HepG2 (cell line): ENCODE data around the gene SIVA1. TPM values are rescaled to one million over a fixed set of nuclear protein-coding genes. Genes with fewer than 3 reads are reported as not detected.

Experiments
- ATAC-seq: fragments of 200-7000 bp; cut with Tn5 transposase; 3 replicates; pipeline ENCODE4 v1.9.1; 2020; ENCODE audit warnings: mild to moderate bottlenecking, moderate library complexity
- BruUV-seq: library from RNA; stranded (reverse); fragments of 400-500 nt; replicated peaks from 2 replicates; lab custom pipeline; 2021; lab: Mats Ljungman, UMichigan
- CTCF ChIA-PET: fragments of 300-600 bp; formaldehyde crosslinking; extraction: SDS; loops from one replicate; lab custom pipeline; 2021; ENCODE audit warnings: low total read pairs, inconsistent platforms, low intra/inter-chr PET ratio; lab: Yijun Ruan, JAX
- POLR2A ChIA-PET: fragments of 350-600 bp; sonication (Branson Sonifier 250); formaldehyde crosslinking; loops from one replicate; lab custom pipeline; 2020; ENCODE audit warnings: antibody characterized with exemption, inconsistent platforms; lab: Yijun Ruan, JAX
- DNase-seq: peaks from one replicate; pipeline ENCODE4 v3.0.0-alpha.2; 2015; ENCODE audit warnings: low spot score
- FAIRE-seq: peaks from 3 replicates; lab custom pipeline; 2011; peaks lifted over from hg19 to GRCh38; lab: Jason Lieb, UNC
- H2AFZ ChIP-seq: one replicate; pipeline ENCODE4 v1.6.1; 2011; ENCODE audit warnings: low read length, inconsistent platforms
- H3K27ac ChIP-seq: fragments of 300-600 bp; 3 replicates; pipeline ENCODE4 v1.8.0; 2011; ENCODE audit warnings: mixed run types, mild to moderate bottlenecking, mixed read lengths, low read length, inconsistent platforms; ENCODE audit not compliant: insufficient read depth; ENCODE audit errors: extremely low read length
- H3K27me3 ChIP-seq, 2 experiments: fragments of 200-600 bp in 1 of 2; 2 replicates in 1 of 2; 3 replicates in 1 of 2; pipeline versions ENCODE4 v1.6.0 to v1.8.0; 2011; ENCODE audit warnings: low read length in 2 of 2, mild to moderate bottlenecking in 2 of 2, moderate library complexity in 2 of 2, inconsistent platforms in 1 of 2; ENCODE audit not compliant: insufficient read depth in 2 of 2, control insufficient read depth in 1 of 2
- H3K36me3 ChIP-seq, 2 experiments: fragments of 200-600 bp in 1 of 2; replicated peaks in 1 of 2; 2 replicates in 1 of 2; 3 replicates in 1 of 2; pipeline versions ENCODE4 v1.5.1 to v1.8.0; 2011; ENCODE audit warnings: low read length in 2 of 2, inconsistent platforms in 1 of 2; ENCODE audit not compliant: insufficient read depth in 2 of 2, control insufficient read depth in 1 of 2
- H3K4me1 ChIP-seq: 2 replicates; pipeline ENCODE4 v1.5.1; 2012; ENCODE audit warnings: low read length, inconsistent platforms; ENCODE audit not compliant: insufficient read depth
- H3K4me2 ChIP-seq: 2 replicates; pipeline ENCODE4 v1.6.0; 2011; ENCODE audit warnings: low read depth, low read length, inconsistent platforms
- H3K4me3 ChIP-seq, 3 experiments: fragments of 200-600 bp in 1 of 3; sonication (generic), shearing (Covaris generic) in 1 of 3; replicated peaks in 1 of 3; 2 replicates each; pipeline ENCODE4 v1.5.1; 2011 to 2016; ENCODE audit warnings: low read length in 3 of 3, inconsistent platforms in 2 of 3, low read depth in 2 of 3, mild to moderate bottlenecking in 2 of 3, control low read depth in 1 of 3, mixed read lengths in 1 of 3; ENCODE audit not compliant: insufficient read depth in 1 of 3
- H3K79me2 ChIP-seq: one replicate; pipeline ENCODE4 v1.6.1; 2011; ENCODE audit warnings: low read length, inconsistent platforms; ENCODE audit not compliant: insufficient read depth
- H3K9ac ChIP-seq: 2 replicates; pipeline ENCODE4 v1.6.0; 2011; ENCODE audit warnings: mild to moderate bottlenecking, low read depth, low read length, inconsistent platforms; ENCODE audit not compliant: insufficient read depth
- H3K9me3 ChIP-seq: 2 replicates; pipeline ENCODE4 v1.5.1; 2012; ENCODE audit warnings: mild to moderate bottlenecking, low read length
- H4K20me1 ChIP-seq: 2 replicates; pipeline ENCODE4 v1.6.0; 2011; ENCODE audit warnings: inconsistent platforms, mild to moderate bottlenecking, low read length, moderate library complexity; ENCODE audit not compliant: insufficient read depth
- ASH2L ChIP-seq: fragments of 300-600, 200-600 bp; sonication (generic); IDR thresholded peaks from 2 replicates; pipeline ENCODE4 v1.7.0; 2017; ENCODE audit warnings: low read depth, mild to moderate bottlenecking, moderate library complexity, mixed read lengths, low read length; ENCODE audit not compliant: insufficient read length
- BRF2 ChIP-seq: sonication (generic); formaldehyde crosslinking; IDR thresholded peaks from 2 replicates; pipeline ENCODE4 v1.8.1; 2022; ENCODE audit warnings: mild to moderate bottlenecking, missing genetic modification reagents
- CENPX ChIP-seq: sonication (generic); formaldehyde crosslinking; IDR thresholded peaks from 2 replicates; pipeline ENCODE4 v1.9.0; 2021; ENCODE audit warnings: mild to moderate bottlenecking, missing genetic modification reagents, moderate library complexity
- FOXO4 ChIP-seq: sonication (generic); formaldehyde crosslinking; conservative IDR thresholded peaks from 2 replicates; pipeline ENCODE4 v1.8.1; 2023; ENCODE audit warnings: missing genetic modification reagents
- MTA3 ChIP-seq: sonication (generic); formaldehyde crosslinking; IDR thresholded peaks from 2 replicates; pipeline ENCODE4 v1.4.0; 2020; ENCODE audit warnings: missing genetic modification reagents
- NFE2L1 ChIP-seq: sonication (generic); formaldehyde crosslinking; IDR thresholded peaks from 2 replicates; pipeline ENCODE4 v1.4.0; 2020; ENCODE audit warnings: missing genetic modification reagents, mild to moderate bottlenecking, borderline replicate concordance
- NR2F6 ChIP-seq, 2 experiments: IDR thresholded peaks; 2 replicates each; pipeline ENCODE4 v1.6.1; 2016; ENCODE audit warnings: antibody characterized with exemption in 1 of 2, mild to moderate bottlenecking in 1 of 2
- PHF20 ChIP-seq: sonication (generic); formaldehyde crosslinking; IDR thresholded peaks from 2 replicates; pipeline ENCODE4 v1.5.0; 2020; ENCODE audit warnings: mild to moderate bottlenecking, missing genetic modification reagents
- POLR2A ChIP-seq, 2 experiments: IDR thresholded peaks; 2 replicates each; pipeline ENCODE4 v1.6.1; 2011; ENCODE audit warnings: low read depth in 2 of 2, low read length in 2 of 2, mild to moderate bottlenecking in 1 of 2, moderate library complexity in 1 of 2; ENCODE audit not compliant: insufficient read depth in 1 of 2
- THAP8 ChIP-seq: sonication (generic); formaldehyde crosslinking; IDR thresholded peaks from 2 replicates; pipeline ENCODE4 v1.5.1; 2020; ENCODE audit warnings: missing genetic modification reagents, mild to moderate bottlenecking, borderline replicate concordance
- ZFX ChIP-seq: sonication (generic); formaldehyde crosslinking; IDR thresholded peaks from 2 replicates; pipeline ENCODE4 v1.4.0; 2020; ENCODE audit warnings: mild to moderate bottlenecking, low read depth, missing genetic modification reagents, moderate library complexity
- ZNF136 ChIP-seq: sonication (generic); formaldehyde crosslinking; IDR thresholded peaks from 2 replicates; pipeline ENCODE4 v1.8.1; 2022; ENCODE audit warnings: low read depth, mild to moderate bottlenecking, moderate library complexity, missing genetic modification reagents
- ZNF614 ChIP-seq: IDR thresholded peaks from 2 replicates; pipeline ENCODE4 v1.6.1; 2018; ENCODE audit warnings: missing biosample characterization, missing genetic modification reagents, inconsistent platforms, borderline replicate concordance
- WGBS: methylation state at CpG from one replicate; pipeline ENCODE4 v1.1.6; 2017; ENCODE audit warnings: low lambda C conversion rate; 5-methylcytosine and 5-hydroxymethylcytosine counted together
- in situ Hi-C: cut with HindIII; loops from 2 replicates; pipeline ENCODE4 v1.10.0; 2017; ENCODE audit warnings: low pct_unique_long_range_greater_than_20kb; ENCODE audit not compliant: extremely low pct_ligation_motif_present
- intact Hi-C: fragments of 100-400 bp; cut with micrococcal nuclease; formaldehyde crosslinking; loops from one replicate; pipeline ENCODE4 v1.10.0; 2022; ENCODE audit not compliant: unreplicated experiment
- polyA plus RNA-seq, 8 experiments: library from polyadenylated mRNA; depleted of rRNA in 3 of 8; stranded (reverse) in 7 of 8; unstranded in 1 of 8; fragments of >200 nt; fragmentation: Illumina TruSeq in 4 of 8; extraction: Trizol in 4 of 8; gene quantifications; 2 replicates each; pipeline versions ENCODE4 v1.2.1 to v1.2.3, GENCODE V29; 2011 to 2016; ENCODE audit warnings: low read depth in 4 of 8, missing spikeins in 1 of 8, mixed read lengths in 1 of 8; ENCODE audit not compliant: insufficient read depth in 1 of 8
- total RNA-seq, 5 experiments: library from RNA; depleted of rRNA; stranded (reverse); fragments of >200 nt; fragmentation: Illumina TruSeq; extraction: Trizol; gene quantifications; 2 replicates each; pipeline ENCODE4 v1.2.3, GENCODE V29; 2016; ENCODE audit warnings: low read depth in 1 of 5

Gene SIVA1
- total and polyA plus RNA-seq, 2 of the 13 experiments (the other 11 are each of a cell fraction or from before 2014, with no cell fraction given): 123 to 186 TPM

GRCh38 chr14:104745431-104745830, 7.5 kb upstream of the SIVA1 start:
- Histone ChIP-seq H3K27me3 (no peaks in the 10 kb centered on the region), H3K4me3 (no peak overlapping the region), H3K4me2 (no peak overlapping the region), H3K27ac (no peak overlapping the region), H3K79me2 (no peaks in the 10 kb centered on the region), H3K36me3 (no peaks in the 10 kb centered on the region; a peak in 2 of 5 replicates), H3K4me1 (peaks cover 62% of the 10 kb centered on the region), H3K9ac (no peak overlapping the region), H4K20me1 (no peaks in the 10 kb centered on the region), H2AFZ (no peak overlapping the region), H3K9me3 (no peaks in the 10 kb centered on the region)
- intact Hi-C loops: no loop called here
- CTCF ChIA-PET: no interaction called here
- FAIRE-seq (no peak), ATAC-seq (no peak), DNase-seq (no peak)
- BruUV-seq: no TSS peak
- POLR2A ChIA-PET: interaction anchor here (1.3 to 1.4 kb wide), 2 partner anchors 9 to 21 kb away, joined by 3 read pairs; no protein-coding TSS in a partner anchor
- no peak for TF ChIP-seq THAP8
- no peak for TF ChIP-seq ZFX (CRISPR knock-in tag)
- TF ChIP-seq ZNF614 (CRISPR knock-in tag): no peak
- TF ChIP-seq ZNF136: no peak
- no peak for TF ChIP-seq ASH2L
- TF ChIP-seq FOXO4: no peak
- TF ChIP-seq CENPX: no peak
- no peak for TF ChIP-seq MTA3 (CRISPR knock-in tag)
- peak; percentile 56 for TF ChIP-seq NR2F6 (IDR thresholded peaks at IDR 0.05)
- peak; percentile 13; the same call in 1 of the 2 replicates for TF ChIP-seq NR2F6 (CRISPR knock-in tag; IDR thresholded peaks at IDR 0.05)
- no peak for TF ChIP-seq NFE2L1 (CRISPR knock-in tag)
- TF ChIP-seq POLR2A (IDR thresholded peaks at IDR 0.05; ENCODE audit: insufficient read depth in 1 of 2, low read depth in 2 of 2, low read length in 2 of 2): 0 out of 4 replicates have a peak, but pooled peaks of 1 of the 2 experiments have one; percentile 31
- TF ChIP-seq PHF20 (CRISPR knock-in tag): no peak
- no peak for TF ChIP-seq BRF2 (CRISPR knock-in tag)
- 94% methylated on average over 6 of the region's 9 CpGs for WGBS
- in situ Hi-C loops: no loop called here
